Hepatocyte (in vitro differentiated cells): Measurements from ENCODE around the gene MGARP.

Source experiments
- CTCF ChIP-seq: fragments of 200-600 bp; sonication (generic); IDR thresholded peaks from 2 replicates; pipeline ENCODE4 v1.5.1; 2016; ENCODE audit warnings: antibody characterized with exemption, mild to moderate bottlenecking; ENCODE audit not compliant: poor library complexity
- EZH2 ChIP-seq: fragments of 200-600 bp; sonication (generic); IDR thresholded peaks from 2 replicates; pipeline ENCODE4 v1.6.1; 2016; ENCODE audit warnings: antibody characterized with exemption, mild to moderate bottlenecking, borderline replicate concordance
- EZH2phosphoT487 ChIP-seq: fragments of 200-600 bp; sonication (generic); IDR thresholded peaks from one replicate; pipeline ENCODE4 v1.6.1; 2018; ENCODE audit warnings: antibody characterized with exemption, mild to moderate bottlenecking, low read depth, moderate library complexity; ENCODE audit not compliant: unreplicated experiment, severe bottlenecking

- TF ChIP-seq CTCF (no peak), EZH2 (no peak), EZH2phosphoT487 (no peak)
Measured at GRCh38 chr4:139301113-139301820, 21.2 kb upstream of the MGARP start, which contains the start of gene NAA15.
